Daoy (cell line): Measurements from ENCODE around the gene PDIA6. TPM values are rescaled to one million over a fixed set of nuclear protein-coding genes. Genes with fewer than 3 reads are reported as not detected.
A peak's percentile ranks its signal among the peaks of the same experiment; 100 is the strongest.
"Not testable (repeated sequence)": the region's sequence is repeated elsewhere in the genome, so short reads cannot be mapped to it uniquely, and the experiment has no call there.

Experiments
- DNase-seq: peaks from one replicate; pipeline ENCODE4 v3.0.0-alpha.2; 2015; ENCODE audit warnings: low read depth
- total RNA-seq: library from RNA; depleted of rRNA; stranded (reverse); fragments of >200 nt; shearing (Covaris generic); gene quantifications from 2 replicates; pipeline ENCODE4 v1.2.3, GENCODE V29; 2014

Gene PDIA6
- total RNA-seq, 1 experiment from 2014 or later: 381 TPM

DNA sequence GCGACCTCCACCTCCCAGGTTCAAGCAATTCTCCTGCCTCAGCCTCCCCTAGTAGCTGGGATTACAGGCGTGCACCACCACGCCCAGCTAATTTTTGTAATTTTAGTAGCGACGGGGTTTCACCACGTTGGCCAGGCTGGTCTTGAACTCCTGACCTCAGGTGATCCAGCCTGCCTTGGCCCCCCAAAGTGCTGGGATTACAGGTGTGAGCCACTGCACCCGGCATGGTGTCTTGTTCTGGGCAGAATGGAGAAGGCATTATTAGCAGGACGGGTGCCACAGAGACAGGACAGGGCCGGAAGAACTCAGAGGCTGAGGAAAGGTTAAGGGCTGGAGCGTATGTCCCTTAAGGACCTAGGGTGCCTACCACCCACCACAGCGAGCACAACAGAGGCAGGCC lies 31.8 kb downstream of the PDIA6 start:
- not testable (repeated sequence) for DNase-seq

DNA sequence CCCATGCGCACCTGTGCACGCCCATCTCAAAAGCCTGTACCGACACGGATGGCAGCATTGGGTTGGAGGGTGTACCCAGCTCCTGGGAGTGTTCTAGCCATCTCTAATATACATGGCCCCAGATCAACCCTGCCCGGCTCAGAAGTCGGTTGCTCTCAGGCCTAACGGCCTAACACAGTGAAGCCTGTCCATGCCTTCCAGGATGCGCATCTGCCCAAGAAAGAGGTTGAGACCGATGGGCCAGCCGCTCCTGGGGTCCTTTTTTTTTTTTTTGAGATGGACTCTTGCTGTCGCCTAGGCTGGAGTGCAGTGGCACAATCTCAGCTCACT lies 32.1 kb downstream of the PDIA6 start:
- DNase-seq: no peak

DNA sequence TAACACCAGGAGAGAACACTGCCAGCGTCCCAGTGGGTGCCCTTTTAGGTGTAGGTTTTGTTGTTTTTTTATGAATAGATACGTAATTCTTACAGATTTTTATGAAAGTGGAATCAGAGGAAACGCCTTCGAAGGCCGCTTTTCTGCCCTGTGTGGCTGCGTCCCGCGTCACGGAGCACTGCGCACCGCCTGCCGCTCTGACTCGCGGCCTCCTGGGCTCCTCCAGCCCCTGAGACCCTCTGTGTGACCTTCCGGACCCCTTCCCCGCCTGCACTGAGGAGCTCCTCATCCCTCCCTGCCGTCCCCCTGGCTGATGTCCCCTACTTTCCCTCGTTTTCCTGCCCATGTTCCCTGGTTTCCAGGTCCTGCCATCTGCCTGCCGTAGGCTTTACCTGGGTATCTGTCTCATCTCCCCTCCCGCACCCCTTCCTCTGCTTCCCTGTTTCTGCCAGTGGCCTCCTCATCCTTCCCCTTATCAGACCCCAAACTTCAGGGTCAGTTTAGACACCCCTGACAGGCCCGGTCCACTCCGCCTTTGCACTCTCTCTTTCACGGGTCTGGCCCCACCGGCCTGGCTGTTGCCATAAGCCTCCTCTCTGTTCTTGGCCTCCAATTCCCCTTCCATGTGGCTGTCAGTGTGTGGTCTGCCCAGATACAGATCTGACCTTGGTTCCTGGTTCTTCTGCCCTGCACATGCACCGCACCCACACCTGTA lies 32.7 kb downstream of the PDIA6 start:
- DNase-seq: no peak

DNA sequence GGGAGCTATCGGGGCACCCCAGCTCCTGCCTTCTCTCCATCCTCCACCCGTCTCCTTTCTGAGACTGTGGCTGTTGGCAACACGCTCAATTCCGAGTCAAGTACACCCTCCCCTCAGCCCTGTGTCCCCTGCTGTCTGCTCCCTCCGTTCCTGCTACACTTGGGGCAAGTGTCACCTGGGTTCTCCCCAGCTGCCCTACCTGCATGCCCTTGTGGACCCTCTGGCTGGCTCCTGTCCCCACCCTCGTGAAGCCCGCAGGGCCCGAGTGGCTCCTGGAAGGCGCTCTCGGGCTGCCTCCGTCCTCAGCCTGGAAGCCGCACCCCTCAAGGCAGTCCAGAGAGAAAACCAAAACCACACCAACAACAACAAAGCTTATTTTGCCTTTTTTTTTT lies 33.9 kb downstream of the PDIA6 start:
- no peak for DNase-seq

- DNase-seq: no peak
Observed at GRCh38 chr2:10777842-10778723, 34.5 kb downstream of the PDIA6 start.

GRCh38 chr2:10777111-10777841 lies 35.3 kb downstream of the PDIA6 start:
- DNase-seq: no peak

- DNase-seq: no peak
Observed at GRCh38 chr2:10776231-10776977, 36.2 kb downstream of the PDIA6 start.

GRCh38 chr2:10775831-10776230 lies 36.8 kb downstream of the PDIA6 start:
- no peak for DNase-seq

DNA sequence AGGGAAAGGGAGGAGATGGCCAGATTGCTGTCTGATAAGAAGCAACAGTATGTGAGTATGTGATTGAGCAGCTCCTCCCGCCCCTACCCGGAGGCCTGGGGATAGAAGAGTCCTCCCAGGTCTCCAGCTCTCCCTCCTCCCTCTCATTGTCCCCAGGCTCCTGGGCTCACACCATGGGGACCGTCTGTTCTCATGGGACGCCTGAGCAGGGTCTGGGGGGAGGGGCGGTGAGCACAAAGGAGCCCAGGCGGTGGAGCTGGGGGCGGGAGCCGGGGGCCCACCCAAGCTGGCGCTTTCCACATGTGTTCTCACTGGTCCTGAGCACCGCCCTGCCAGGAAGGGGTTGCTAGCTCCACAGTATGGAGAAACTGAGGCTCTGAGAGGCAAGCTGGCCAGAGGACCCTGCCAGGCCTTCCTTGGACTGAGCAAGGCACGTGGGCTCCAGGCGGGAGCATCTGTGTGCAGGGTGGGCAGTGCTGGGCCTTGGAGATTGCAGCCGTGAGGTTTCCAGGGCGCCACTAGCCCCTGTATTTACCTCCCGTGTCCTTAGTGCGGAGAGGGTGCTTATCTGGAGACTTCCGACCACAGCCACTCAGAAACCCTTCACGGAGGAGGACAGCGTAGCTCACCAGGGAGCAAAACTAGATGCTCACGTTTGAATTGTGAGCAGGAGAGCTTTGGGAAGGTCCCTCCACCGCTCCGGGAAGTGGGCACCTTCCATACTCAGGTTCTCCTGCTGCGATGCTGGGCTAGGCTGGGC lies 37.4 kb downstream of the PDIA6 start:
- no peak for DNase-seq

DNA sequence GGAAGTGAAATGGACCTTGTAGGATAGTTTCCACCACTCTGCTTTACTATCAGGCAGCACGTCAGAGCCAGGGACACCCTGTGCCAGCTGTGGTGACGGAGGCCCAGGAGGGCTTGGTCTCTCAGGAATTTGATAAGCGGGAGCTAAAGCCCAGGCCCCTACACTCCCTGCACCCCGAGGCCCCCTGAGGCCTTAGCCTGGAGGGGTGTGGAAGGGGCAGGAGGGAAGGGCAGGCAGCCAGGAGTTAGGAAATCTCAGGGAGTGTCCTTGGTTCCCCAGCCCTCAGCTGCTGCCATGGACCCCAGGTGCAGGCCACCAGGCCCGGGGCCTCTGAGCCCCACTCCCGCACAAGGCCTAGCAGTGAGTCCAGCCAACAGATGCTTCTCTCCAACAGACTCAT lies 38.2 kb downstream of the PDIA6 start:
- no peak for DNase-seq

DNA sequence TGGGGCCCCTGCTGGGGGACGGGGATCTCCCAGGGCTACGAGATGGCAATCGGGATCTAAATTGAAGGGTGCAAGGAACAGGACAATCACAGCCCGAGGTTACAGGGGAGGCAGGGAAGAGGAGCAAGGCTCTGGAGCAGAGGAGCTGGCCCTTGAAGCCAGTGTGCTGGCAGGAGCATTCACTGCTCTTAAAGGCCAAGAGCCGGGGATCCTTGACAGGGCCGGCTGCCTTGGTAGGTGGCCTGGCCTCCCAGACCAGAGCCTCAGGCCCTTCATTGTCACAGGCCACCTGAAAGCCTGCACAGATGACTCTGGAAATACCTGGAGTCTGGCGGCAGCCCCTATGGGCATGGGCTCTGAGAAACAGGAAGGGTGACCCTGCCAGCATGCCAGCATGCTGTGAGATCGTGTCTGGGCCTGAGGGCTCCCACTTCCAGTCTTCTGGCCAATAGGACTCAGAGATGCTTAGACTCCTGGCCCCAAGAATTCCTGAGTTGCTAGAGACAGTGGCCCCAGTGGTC lies 38.7 kb downstream of the PDIA6 start:
- DNase-seq: no peak

- DNase-seq: no peak
Observed at GRCh38 chr2:10772868-10773215, 39.7 kb downstream of the PDIA6 start.

DNA sequence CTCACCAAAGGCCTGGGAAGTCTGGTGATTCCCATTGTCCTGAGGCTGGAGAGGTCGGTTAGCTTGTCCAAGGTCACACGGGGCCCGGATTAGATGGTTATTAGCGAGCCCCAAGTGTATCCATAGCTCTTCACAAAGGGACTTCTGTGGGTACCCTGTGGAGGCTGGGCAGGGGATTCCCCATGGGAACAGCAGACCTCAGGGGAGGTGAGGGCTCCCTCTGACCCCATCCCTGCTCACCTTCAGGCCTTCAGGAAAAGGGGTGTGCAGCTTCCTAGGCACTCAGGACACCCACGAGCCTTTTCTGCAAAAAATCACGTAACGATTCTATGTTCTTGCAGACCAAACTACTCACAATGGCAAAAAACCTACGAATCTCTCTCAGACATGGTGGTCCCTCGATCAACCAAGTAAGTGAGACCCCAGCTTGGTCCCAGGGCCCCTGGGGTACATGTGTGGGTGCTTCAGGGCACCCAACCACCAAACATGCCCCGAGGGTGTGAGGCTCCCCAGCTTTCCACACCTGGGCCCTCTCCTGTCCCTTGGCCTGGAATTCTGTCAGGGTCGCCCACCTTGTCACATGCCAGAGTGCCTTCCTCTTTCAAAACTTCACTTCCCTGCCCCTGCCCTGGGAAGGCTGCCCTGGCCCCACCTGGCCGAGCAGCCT lies 40.3 kb downstream of the PDIA6 start:
- no peak for DNase-seq

- DNase-seq: no peak
Observed at GRCh38 chr2:10771786-10772185, 40.8 kb downstream of the PDIA6 start.

DNA sequence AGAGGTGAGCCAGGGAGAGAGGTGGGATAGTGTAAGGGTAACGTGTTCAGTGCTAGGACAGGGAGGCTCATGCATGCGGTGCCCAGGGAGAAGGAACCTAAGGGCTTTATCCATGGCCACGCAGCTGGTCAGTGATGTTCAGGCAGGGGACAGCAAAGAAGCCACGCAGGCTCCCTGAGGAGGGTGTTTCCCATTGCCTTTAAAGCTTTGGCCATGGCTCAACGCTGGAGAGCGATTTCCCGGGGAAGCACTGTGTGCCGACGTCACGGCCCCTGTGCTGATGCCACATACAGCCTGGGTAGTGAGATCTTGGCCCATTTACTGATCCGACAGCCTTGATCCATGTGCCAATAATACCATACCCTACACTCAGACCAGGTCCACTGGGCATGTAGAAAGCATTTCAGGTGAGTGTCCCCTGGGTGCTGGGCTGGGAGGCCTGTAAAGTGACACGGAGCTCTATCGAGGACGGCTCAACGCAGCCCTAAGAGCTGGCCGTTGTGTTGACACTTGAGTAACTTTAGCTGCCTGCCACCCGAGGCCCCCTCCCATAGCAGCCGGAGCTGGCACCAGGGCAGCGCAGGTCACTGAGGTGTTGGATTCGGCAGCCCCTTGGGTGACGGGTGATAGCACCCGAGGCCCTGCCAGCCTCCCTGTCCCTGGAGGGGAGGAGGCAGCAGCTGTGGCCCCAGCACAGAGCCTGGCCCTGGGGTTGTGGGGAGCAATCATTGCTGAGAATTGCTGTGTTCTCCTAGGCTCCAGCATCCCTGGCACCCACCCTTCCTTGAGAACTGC lies 41.4 kb downstream of the PDIA6 start:
- no peak for DNase-seq

DNA sequence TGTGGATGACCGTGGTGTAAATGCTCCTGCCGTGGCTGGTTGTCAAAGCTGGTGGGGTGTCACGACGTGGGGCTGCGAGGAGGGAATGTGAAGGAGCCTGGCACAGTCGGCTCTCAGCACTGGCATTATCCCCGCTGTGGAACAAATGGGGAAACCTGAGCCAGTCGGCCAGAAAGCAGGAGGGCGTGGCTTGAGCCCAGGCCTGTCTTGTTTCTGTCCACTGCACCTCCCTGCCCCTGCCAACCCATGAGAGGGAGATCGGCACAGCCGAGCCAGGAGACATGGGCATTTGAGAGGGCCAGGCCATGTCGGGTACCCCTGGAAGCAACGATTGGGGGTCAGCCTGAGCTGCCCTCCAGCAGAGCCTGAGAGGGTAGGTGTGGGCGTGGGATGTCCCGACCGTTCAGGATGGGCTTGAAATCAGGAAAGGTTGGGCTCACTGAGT lies 44.5 kb downstream of the PDIA6 start:
- peak; percentile 26 for DNase-seq

GRCh38 chr2:10765914-10766313 lies 46.7 kb downstream of the PDIA6 start:
- no peak for DNase-seq

DNA sequence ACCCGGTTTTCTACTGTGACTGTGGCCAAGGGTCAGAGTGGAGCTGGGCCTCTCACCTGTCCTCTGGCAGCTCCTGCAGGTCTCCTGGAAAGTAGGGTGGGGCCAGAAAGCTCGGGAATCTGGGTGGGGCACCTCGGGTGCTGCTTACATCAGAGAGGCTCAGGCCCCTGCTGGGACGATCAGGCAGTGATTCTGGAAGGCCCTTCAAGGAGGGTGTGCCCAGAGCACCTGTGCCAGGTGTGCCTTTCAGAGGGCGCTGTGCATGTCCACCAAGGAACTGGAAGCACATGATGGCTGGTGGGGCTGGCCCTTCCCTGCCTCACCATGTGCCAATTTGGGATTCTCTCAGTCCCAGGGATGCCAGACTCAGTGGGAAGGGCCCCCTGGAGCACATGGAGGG lies 47.1 kb downstream of the PDIA6 start:
- DNase-seq: no peak

DNA sequence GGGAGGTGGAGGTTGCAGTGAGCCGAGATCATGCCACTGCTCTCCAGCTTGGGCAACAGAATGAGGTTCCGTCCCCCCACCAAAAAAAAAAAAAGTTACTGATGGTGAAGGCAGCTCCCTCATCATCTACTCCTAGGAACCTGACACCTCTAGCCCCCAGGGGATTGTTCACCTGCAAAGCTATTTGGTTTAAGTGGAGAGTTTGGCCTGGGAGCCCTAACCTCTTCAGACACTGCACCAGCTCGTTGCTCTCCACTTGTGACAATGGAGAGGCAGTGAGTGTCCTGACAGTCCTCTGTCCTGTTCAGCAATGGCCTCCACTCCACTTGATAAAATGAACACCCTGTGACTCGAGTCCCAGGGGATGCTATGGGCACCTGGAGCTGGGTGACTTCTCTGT lies 47.7 kb downstream of the PDIA6 start:
- no peak for DNase-seq
